ENCODE results near the gene RFPL3.

GRCh38 chr22:32309585-32310251 lies 47.9 kb upstream of the RFPL3 start:
- TF ChIP-seq, protein P1, sequence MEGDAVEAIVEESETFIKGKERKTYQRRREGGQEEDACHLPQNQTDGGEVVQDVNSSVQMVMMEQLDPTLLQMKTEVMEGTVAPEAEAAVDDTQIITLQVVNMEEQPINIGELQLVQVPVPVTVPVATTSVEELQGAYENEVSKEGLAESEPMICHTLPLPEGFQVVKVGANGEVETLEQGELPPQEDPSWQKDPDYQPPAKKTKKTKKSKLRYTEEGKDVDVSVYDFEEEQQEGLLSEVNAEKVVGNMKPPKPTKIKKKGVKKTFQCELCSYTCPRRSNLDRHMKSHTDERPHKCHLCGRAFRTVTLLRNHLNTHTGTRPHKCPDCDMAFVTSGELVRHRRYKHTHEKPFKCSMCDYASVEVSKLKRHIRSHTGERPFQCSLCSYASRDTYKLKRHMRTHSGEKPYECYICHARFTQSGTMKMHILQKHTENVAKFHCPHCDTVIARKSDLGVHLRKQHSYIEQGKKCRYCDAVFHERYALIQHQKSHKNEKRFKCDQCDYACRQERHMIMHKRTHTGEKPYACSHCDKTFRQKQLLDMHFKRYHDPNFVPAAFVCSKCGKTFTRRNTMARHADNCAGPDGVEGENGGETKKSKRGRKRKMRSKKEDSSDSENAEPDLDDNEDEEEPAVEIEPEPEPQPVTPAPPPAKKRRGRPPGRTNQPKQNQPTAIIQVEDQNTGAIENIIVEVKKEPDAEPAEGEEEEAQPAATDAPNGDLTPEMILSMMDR (conservative IDR thresholded peaks at IDR 0.05 in 1 of 2, IDR thresholded peaks at IDR 0.05 in 1 of 2; ENCODE audit: low read depth in 1 of 2, low read length in 2 of 2): no peak
- TF ChIP-seq EZH2 (IDR thresholded peaks at IDR 0.05; ENCODE audit: low read length, missing control alignments): no peak

Data from fibroblast of lung (primary cell).